Measurements from ENCODE around the gene THBS1.

The THBS1 gene

GRCh38 chr15:39598186-39598850 lies 17.4 kb downstream of the THBS1 start:
- Mint-ChIP-seq H3K4me1 (no peaks in the 10 kb centered on the region), H3K4me3 (no peak overlapping the region), H3K27me3 (no peaks in the 10 kb centered on the region), H3K36me3 (no peaks in the 10 kb centered on the region), H3K9me3 (no peaks in the 10 kb centered on the region), H3K27ac (no peak overlapping the region)
- DNase-seq (no peak), ATAC-seq (replicated peaks) (no peak)

- Mint-ChIP-seq H3K9me3 (no peaks in the 10 kb centered on the region), H3K27me3 (no peaks in the 10 kb centered on the region), H3K27ac (no peak overlapping the region), H3K36me3 (no peaks in the 10 kb centered on the region), H3K4me3 (no peak overlapping the region), H3K4me1 (no peaks in the 10 kb centered on the region)
- DNase-seq (no peak), ATAC-seq (replicated peaks) (no peak)
These were observed 18.3 kb downstream of the THBS1 start for GRCh38 chr15:39598958-39599845.

GRCh38 chr15:39599871-39600270 lies 19.0 kb downstream of the THBS1 start:
- H3K4me3 Mint-ChIP-seq: no peak overlapping the region
- H3K36me3 Mint-ChIP-seq: no peaks in the 10 kb centered on the region
- H3K4me1 Mint-ChIP-seq: no peaks in the 10 kb centered on the region
- H3K27ac Mint-ChIP-seq: no peak overlapping the region
- no peaks in the 10 kb centered on the region for H3K9me3 Mint-ChIP-seq
- DNase-seq: no peak
- H3K27me3 Mint-ChIP-seq: no peaks in the 10 kb centered on the region
- no peak for ATAC-seq (replicated peaks)

- H3K4me1 Mint-ChIP-seq: no peaks in the 10 kb centered on the region
- no peaks in the 10 kb centered on the region for H3K27me3 Mint-ChIP-seq
- H3K27ac Mint-ChIP-seq: no peak overlapping the region
- no peak overlapping the region for H3K4me3 Mint-ChIP-seq
- ATAC-seq (replicated peaks) (no peak), DNase-seq (no peak)
- H3K9me3 Mint-ChIP-seq: no peaks in the 10 kb centered on the region
- H3K36me3 Mint-ChIP-seq: no peaks in the 10 kb centered on the region
These were observed 21.3 kb downstream of the THBS1 start for GRCh38 chr15:39602143-39602542.

DNA sequence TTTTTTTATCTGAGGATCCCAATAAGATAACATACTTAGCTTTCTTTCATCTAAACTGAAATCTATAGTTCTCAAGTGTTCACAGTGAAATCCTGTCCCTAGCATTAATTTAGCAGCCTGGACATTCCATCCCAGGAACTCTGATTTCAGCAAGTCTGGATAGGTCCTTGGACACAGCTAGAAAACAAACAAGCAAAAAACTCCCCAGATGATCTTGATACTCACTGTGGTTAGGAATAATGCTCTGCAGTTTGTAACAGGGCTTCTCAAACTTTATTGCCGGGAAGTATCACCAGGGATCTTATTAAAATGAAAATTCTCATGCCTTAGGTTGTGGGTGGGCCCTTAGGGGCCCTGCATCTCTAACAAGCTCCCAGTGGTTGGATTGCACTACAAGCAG lies 24.3 kb downstream of the THBS1 start:
- no peaks in the 10 kb centered on the region for H3K27me3 Mint-ChIP-seq
- peaks cover 3 to 8% of the 10 kb centered on the region in 2 donors for H3K9me3 Mint-ChIP-seq
- ATAC-seq (replicated peaks) (no peak), DNase-seq (no peak)
- H3K4me1 Mint-ChIP-seq: no peaks in the 10 kb centered on the region
- H3K27ac Mint-ChIP-seq: no peak overlapping the region
- no peaks in the 10 kb centered on the region for H3K36me3 Mint-ChIP-seq
- H3K4me3 Mint-ChIP-seq: no peak overlapping the region

DNA sequence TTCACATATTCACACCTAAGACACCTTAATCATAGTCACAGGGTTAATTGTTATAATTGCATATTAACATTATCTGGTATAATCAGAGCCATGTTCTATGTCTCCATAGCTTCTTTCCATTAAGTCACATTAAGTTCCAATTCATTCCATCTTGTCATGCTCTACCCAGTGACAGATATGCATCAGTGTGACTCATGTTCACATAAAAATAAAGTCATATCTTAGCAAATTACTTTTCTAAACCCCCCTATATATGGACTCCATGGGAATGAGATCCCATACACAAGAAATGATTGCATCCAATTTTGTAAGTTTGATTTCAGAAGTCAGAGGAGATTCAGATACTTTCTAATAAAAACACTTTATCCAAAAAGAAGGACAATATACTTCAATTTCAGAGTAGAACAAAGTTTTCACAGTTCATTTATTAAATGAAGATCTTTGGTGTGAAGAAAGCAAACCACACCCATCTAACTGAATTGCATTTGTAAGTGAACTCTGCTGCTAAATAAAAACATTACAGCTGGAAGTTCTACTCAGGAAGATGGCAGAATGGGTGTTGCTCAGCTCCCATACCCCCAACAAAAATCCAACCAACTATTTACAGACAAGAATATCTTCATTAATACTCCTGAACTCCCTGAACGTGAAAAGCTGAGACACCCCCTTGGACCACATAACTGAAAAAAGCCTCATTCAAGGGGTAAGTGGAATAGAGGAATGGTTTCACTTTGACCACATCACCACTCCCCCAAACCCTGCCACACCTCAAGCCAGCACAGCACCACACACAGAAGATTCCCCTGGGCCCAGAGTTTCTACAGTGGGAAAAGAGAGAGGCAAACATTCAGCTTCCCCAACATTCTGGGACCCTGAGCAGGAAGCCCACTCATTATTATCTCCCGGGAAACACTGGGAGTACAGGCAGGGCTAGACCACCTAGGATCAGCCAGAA lies 27.6 kb downstream of the THBS1 start:
- ATAC-seq (replicated peaks): no peak

DNA sequence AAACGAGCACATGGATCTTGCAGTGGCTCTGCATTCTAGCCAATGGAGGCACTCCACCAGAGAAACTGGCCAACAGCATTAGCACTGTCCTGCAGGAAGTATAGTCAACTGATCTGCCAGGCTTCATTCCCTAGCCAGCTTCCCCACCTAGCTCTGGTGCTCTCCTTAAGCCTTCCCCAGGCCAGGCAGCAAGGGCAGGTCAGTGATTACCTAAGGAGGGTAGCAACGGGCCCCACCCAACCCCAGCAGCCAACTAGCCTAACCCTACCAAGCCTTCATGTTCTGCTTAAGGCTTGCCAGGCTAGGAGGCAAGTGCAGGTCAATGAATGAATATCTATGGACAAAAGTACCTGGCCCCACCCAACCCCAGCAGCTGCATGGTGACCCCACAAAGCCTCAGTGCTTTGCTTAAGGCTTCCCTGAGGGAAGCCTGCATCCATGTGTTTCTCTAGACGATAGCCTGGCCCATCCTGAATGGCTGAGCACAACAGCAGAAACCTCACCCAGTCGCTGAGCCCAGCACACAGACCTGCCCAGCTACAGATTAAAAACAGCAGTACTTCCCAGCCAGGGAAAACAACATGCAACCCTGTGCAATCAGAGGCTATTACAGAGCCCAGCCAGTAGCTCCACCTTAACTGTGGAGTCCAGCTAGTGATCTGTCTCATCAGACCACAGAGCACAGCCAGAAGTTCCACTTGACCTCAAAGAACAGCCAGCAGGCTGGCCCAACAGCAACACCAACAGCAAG lies 28.5 kb downstream of the THBS1 start:
- Mint-ChIP-seq H3K9me3 (peaks cover 19 to 21% of the 10 kb centered on the region in 2 donors), H3K36me3 (peaks cover 0 to 4% of the 10 kb centered on the region in 2 donors), H3K4me1 (no peaks in the 10 kb centered on the region), H3K4me3 (no peak overlapping the region), H3K27ac (no peak overlapping the region), H3K27me3 (peaks cover 0 to 6% of the 10 kb centered on the region in 2 donors)
- DNase-seq (no peak), ATAC-seq (replicated peaks) (no peak)

More for the DNA sequence above, 27.6 kb downstream of the THBS1 start:
- peaks cover 16 to 18% of the 10 kb centered on the region in 2 donors for H3K9me3 Mint-ChIP-seq
- no peak overlapping the region for H3K27ac Mint-ChIP-seq
- H3K36me3 Mint-ChIP-seq: peaks cover 0 to 4% of the 10 kb centered on the region in 2 donors
- DNase-seq: no peak
- no peak overlapping the region for H3K4me3 Mint-ChIP-seq
- H3K4me1 Mint-ChIP-seq: no peaks in the 10 kb centered on the region
- H3K27me3 Mint-ChIP-seq: no peaks in the 10 kb centered on the region

DNA sequence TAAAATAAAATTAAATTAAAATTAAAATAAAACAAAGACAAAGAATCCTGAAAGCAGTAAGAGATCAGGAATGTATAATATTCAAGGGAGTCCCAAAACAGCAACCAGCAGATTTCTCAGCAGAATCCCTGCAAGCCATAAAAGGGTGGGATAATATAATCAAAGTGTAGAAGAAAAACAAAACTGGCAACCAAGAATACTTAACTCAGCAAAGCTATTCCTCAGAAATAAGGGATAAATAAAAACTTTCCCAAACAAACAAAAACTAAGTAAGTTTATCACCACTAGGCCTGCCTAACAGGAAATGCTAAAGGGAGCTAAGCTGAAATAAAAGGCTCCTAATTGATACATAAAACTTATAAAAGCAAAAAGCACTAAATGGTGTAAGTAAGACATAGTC lies 29.8 kb downstream of the THBS1 start:
- H3K4me1 Mint-ChIP-seq: no peaks in the 10 kb centered on the region
- peaks cover 19 to 21% of the 10 kb centered on the region in 2 donors for H3K9me3 Mint-ChIP-seq
- H3K27me3 Mint-ChIP-seq: peaks cover 0 to 6% of the 10 kb centered on the region in 2 donors
- no peak overlapping the region for H3K27ac Mint-ChIP-seq
- H3K36me3 Mint-ChIP-seq: peaks cover 0 to 4% of the 10 kb centered on the region in 2 donors
- H3K4me3 Mint-ChIP-seq: no peak overlapping the region
- DNase-seq: no peak
- no peak for ATAC-seq (replicated peaks)

DNA sequence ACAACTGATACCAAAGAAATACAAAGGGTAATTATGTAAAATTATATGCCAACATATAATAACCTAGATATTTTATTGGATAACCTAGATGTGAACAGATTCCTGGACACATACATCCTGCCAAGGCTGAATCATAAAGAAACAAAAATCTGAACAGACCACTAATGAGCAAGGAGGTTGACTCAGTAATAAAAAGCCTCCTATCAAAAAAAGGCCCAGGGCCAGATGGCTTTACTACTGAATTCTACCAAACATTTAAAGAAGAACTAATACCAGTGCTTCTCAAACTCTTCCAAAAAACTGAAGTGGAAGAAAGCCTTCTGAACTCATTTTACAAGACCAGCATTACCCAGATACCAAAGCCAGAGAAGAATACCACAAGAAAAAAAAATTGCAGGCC lies 32.4 kb downstream of the THBS1 start:
- ATAC-seq (replicated peaks) (no peak), DNase-seq (no peak)
- Mint-ChIP-seq H3K9me3 (peaks cover 19 to 20% of the 10 kb centered on the region in 2 donors), H3K27me3 (peaks cover 6 to 7% of the 10 kb centered on the region in 2 donors), H3K36me3 (peaks cover 0 to 4% of the 10 kb centered on the region in 2 donors), H3K4me1 (peaks cover 0 to 2% of the 10 kb centered on the region in 2 donors), H3K27ac (no peak overlapping the region), H3K4me3 (no peak overlapping the region)

DNA sequence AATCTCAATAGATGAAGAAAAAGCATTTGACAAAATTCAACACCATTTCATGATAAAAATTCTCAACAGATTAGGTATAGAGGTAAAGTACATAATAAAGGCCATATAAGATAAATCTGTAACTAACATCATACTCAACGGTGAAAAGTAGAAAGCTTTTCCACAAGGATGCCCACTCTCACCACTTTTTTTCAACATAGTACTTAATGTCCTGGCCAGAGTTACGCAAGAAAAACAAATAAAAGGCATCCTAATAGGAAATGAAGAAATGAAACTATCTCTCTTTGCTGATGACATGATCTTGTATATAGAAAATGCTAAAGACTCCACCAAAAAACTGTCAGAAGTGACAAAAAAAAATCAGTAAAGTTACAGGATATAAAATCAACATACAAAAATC lies 33.0 kb downstream of the THBS1 start:
- H3K36me3 Mint-ChIP-seq: peaks cover 0 to 4% of the 10 kb centered on the region in 2 donors
- H3K27ac Mint-ChIP-seq: no peak overlapping the region
- peaks cover 17% of the 10 kb centered on the region in 2 donors for H3K9me3 Mint-ChIP-seq
- H3K27me3 Mint-ChIP-seq: peaks cover 6 to 7% of the 10 kb centered on the region in 2 donors
- H3K4me1 Mint-ChIP-seq: peaks cover 0 to 2% of the 10 kb centered on the region in 2 donors
- DNase-seq (no peak), ATAC-seq (replicated peaks) (no peak)
- no peak overlapping the region for H3K4me3 Mint-ChIP-seq

GRCh38 chr15:39616731-39617455 lies 36.0 kb downstream of the THBS1 start:
- Mint-ChIP-seq H3K36me3 (peaks cover 0 to 2% of the 10 kb centered on the region in 2 donors), H3K9me3 (peaks cover 12 to 14% of the 10 kb centered on the region in 2 donors), H3K27ac (no peak overlapping the region), H3K4me3 (no peak overlapping the region), H3K4me1 (peaks cover 0 to 2% of the 10 kb centered on the region in 2 donors), H3K27me3 (peaks cover 6 to 7% of the 10 kb centered on the region in 2 donors)
- ATAC-seq (replicated peaks): no peak
- DNase-seq: no peak

DNA sequence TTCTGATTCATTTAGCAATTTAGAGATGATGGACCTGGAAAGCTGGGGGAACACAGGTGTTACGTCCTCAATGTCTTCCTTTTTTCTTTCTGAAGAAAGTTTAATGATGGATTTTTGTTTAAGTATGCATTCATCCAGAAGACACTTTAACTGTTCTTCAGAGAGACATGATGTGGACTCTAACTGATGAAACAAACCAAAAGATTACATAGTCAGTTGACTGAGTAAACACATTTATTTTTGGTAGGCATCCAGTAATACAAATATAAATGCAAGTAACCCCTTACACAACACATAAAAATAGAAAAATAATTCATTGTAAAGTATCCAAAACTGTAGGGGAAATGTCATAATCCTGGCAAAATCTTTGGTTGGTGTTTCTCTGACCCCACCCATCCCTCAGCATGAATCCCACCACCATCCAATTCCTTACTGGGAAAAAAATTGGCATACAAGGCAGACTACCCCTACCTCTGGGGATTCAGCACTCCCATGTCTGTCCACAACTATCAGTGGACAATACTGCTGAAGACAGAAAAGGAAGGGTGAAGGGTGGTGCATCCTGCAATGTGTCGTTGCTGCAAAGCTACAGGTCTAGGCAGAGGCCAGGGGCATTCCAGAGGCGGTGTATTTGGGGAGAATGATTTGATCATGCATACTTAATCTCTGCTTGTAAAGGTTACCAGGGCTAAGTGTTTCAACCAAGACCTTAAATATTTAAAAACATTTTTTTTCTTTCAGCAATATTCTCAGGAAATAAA lies 37.4 kb downstream of the THBS1 start:
- DNase-seq (no peak), ATAC-seq (replicated peaks) (peak in 1 of 2 donors; percentile 47)
- Mint-ChIP-seq H3K27me3 (peaks cover 6 to 7% of the 10 kb centered on the region in 2 donors), H3K36me3 (peaks cover 0 to 2% of the 10 kb centered on the region in 2 donors), H3K4me1 (peaks cover 6 to 8% of the 10 kb centered on the region in 2 donors), H3K27ac (no peak overlapping the region), H3K4me3 (no peak overlapping the region), H3K9me3 (peaks cover 8 to 9% of the 10 kb centered on the region in 2 donors)

Data from stimulated activated naive B cell treated with anti-CD40 and anti-IgM and Interleukin-4, amounts not matched to agents 10 μg/mL and 1 μg/mL and 100 μg/mL, for 72 hours (primary cell).